Measurements from ENCODE around the gene MAT1A. TPM values are rescaled to one million over a fixed set of nuclear protein-coding genes. Genes with fewer than 3 reads are reported as not detected.

The MAT1A gene
- total and polyA plus RNA-seq, 8 donors, result 0.33 to 0.78 (median 0.51) TPM

DNA sequence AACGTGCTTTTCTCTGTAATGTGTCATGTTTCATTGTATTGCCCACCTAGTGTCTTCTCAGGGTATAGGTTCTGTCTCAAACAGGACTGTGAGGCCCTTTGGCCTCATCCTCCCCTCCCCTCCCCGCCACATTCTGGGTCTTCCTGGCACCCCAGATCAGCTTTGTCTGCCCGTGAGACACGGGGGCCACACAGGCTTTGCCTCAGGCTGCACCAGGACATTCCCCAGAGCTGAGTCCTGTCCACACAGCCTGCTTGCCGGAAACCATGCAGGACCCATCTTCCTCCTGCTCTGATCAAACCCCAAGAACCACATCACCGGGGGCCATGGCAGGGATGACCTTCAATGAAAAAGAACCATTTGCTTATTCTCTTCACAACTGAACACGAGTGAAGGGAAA lies 18.6 kb downstream of the MAT1A start:
- no peak overlapping the region for H3K4me3 ChIP-seq
- intact Hi-C loops (cut with DNase I), result no loop called here
- TF ChIP-seq, protein P1, sequence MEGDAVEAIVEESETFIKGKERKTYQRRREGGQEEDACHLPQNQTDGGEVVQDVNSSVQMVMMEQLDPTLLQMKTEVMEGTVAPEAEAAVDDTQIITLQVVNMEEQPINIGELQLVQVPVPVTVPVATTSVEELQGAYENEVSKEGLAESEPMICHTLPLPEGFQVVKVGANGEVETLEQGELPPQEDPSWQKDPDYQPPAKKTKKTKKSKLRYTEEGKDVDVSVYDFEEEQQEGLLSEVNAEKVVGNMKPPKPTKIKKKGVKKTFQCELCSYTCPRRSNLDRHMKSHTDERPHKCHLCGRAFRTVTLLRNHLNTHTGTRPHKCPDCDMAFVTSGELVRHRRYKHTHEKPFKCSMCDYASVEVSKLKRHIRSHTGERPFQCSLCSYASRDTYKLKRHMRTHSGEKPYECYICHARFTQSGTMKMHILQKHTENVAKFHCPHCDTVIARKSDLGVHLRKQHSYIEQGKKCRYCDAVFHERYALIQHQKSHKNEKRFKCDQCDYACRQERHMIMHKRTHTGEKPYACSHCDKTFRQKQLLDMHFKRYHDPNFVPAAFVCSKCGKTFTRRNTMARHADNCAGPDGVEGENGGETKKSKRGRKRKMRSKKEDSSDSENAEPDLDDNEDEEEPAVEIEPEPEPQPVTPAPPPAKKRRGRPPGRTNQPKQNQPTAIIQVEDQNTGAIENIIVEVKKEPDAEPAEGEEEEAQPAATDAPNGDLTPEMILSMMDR (IDR thresholded peaks at IDR 0.05), result no peak
- no peak for DNase-seq
- H3K36me3 ChIP-seq, result no peaks in the 10 kb centered on the region
- H3K4me1 ChIP-seq, result no peaks in the 10 kb centered on the region
- no peak for ATAC-seq
- H3K27me3 ChIP-seq, result no peaks in the 10 kb centered on the region
- no peak overlapping the region for H3K27ac ChIP-seq
- no peaks in the 10 kb centered on the region for H3K9me3 ChIP-seq

DNA sequence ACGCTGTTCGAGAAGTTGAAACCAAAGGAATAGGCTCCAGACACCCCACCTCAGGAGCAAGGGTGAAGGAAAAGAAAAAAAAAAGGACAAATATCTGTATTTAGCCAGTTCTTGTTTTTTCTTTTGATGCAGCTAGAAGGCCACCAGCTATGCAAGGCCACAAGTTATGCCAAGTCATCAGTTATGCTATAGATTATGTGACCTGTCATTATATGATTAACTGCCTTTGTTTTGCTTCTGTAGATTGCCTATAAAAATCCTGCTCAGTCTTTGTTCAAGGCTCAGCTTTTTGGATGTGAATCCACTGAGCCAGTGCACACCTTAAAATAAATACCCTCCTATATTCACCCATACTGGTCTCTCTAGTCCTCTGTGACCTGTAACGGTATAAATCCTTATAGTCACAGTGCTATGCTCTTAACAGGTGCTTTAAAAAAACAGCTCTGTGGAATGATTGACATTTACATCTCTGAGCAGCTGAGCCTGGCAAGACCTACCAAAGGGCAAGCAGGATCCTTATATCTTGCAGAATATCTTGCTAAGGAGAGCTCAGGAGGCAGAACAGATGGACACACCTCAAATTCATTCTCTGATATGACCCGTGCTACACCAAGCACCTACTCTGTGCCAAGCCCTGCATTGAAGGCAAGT lies 20.4 kb downstream of the MAT1A start:
- no peaks in the 10 kb centered on the region for H3K27me3 ChIP-seq
- no peak for ATAC-seq
- no peak for DNase-seq
- H3K27ac ChIP-seq, result no peak overlapping the region
- H3K9me3 ChIP-seq, result no peaks in the 10 kb centered on the region
- H3K4me1 ChIP-seq, result no peaks in the 10 kb centered on the region
- no peak overlapping the region for H3K4me3 ChIP-seq
- TF ChIP-seq, protein P1 (IDR thresholded peaks at IDR 0.05), result no peak
- no peaks in the 10 kb centered on the region for H3K36me3 ChIP-seq
- intact Hi-C loops (cut with DNase I), result no loop called here

DNA sequence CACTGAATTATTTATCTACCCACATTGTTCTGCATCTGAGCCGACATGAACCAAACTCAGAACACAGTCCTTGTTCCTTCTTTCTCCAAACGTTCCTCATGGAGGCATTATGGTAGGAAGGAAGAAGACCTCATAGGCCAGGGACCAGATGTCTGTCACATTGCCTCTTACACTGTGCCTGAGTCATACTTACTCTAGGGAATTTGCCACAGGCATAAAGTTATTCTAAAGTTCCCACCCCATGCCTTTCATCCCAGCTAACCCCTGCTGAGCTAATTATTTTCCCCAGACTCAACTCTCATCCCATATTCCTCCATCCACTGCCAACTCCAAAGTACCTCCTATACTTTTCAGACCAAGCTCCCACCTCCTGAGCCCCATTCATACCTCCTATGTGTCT lies 21.2 kb downstream of the MAT1A start:
- Histone ChIP-seq H3K9me3 (no peaks in the 10 kb centered on the region), H3K4me1 (no peaks in the 10 kb centered on the region), H3K36me3 (no peaks in the 10 kb centered on the region), H3K4me3 (no peak overlapping the region), H3K27me3 (no peaks in the 10 kb centered on the region), H3K27ac (no peak overlapping the region)
- ATAC-seq, result no peak
- TF ChIP-seq, protein P1 (IDR thresholded peaks at IDR 0.05), result no peak
- DNase-seq, result no peak
- intact Hi-C loops (cut with DNase I), result no loop called here

DNA sequence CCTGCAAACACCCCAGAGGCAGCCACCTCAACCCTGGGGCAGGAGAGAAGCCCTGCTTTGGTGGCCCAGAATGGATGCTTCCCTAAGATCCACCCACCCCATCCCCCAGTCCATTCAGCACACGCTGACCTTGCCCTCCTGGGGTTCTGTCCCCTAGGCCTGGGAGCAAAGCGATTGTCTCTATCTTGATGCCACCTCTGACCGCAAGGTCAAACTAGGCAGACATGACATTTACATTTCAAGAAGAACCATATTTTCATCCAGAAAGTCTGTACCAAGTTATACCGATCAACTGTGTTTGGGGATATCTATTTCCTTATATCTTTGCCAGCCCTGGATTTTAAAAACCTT lies 23.0 kb downstream of the MAT1A start:
- DNase-seq, result no peak
- TF ChIP-seq, protein P1 (IDR thresholded peaks at IDR 0.05), result no peak
- no peaks in the 10 kb centered on the region for H3K27me3 ChIP-seq
- H3K9me3 ChIP-seq, result no peaks in the 10 kb centered on the region
- no peak for ATAC-seq
- intact Hi-C loops (cut with DNase I), result no loop called here
- no peaks in the 10 kb centered on the region for H3K36me3 ChIP-seq
- H3K4me1 ChIP-seq, result no peaks in the 10 kb centered on the region
- no peak overlapping the region for H3K27ac ChIP-seq
- H3K4me3 ChIP-seq, result no peak overlapping the region

DNA sequence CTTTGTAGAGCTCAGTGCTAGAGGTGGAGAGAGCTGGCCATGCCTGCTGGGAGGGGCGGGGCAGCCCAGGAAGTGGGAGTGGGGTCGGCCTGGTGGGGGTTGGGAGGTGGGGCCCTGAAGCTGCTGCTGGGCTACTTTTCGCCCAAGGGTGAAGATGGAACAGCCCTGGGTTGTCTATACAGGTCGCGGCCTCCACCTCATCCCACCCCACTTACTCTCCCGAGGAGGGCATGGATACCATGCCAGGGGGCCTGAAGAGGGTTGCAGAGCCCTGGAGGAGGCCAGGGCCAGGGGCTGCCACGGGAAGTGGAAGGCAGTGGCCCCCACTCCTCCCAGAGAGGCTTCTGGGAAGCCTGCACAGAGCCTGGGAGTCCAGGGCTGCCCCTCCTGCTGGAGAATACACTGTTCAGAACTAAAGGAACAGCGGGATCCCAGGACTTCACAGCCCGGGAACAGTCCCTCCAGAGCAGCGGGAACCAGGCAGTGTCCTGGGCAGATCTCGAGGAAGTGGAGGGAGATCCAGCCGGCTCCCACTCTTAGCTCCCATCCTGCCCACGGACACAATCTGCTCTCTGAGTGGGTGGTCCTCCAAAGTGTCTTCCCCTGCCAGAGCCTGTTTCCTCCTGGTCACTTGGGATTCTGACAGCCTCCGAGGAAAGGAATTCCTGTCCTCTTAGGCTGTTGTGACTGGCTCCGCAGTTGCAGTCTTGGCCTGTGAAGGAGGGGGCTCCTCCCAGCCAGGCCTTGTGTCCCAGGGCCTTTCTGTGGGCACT lies 23.5 kb downstream of the MAT1A start:
- no peaks in the 10 kb centered on the region for H3K27me3 ChIP-seq
- TF ChIP-seq, protein P1 (IDR thresholded peaks at IDR 0.05), result no peak
- H3K27ac ChIP-seq, result no peak overlapping the region
- no peaks in the 10 kb centered on the region for H3K4me1 ChIP-seq
- no peak overlapping the region for H3K4me3 ChIP-seq
- DNase-seq, result peak in 1 of 4 donors; percentile 12
- H3K36me3 ChIP-seq, result no peaks in the 10 kb centered on the region
- intact Hi-C loops (cut with DNase I), result no loop called here
- no peak for ATAC-seq
- H3K9me3 ChIP-seq, result no peaks in the 10 kb centered on the region

Measured in left lung (tissue), 10 donors.